Stimulated activated CD4-positive, alpha-beta T cell treated with anti-CD3 and anti-CD28 coated beads, Interleukin-12 subunit alpha, Interleukin-12 subunit beta, amount 100 ng/mL, for 24 hours (primary cell): ENCODE results near the gene MYBPH.

ENCODE experiments used
- DNase-seq, 2 experiments: peaks; one replicate each; pipeline ENCODE4 v3.0.0-alpha.2; 2020; ENCODE audit warnings: low read depth in 2 of 2

The MYBPH gene

GRCh38 chr1:203175237-203175826 is at the start of gene MYBPH:
TSS of gene MYBPH (minus strand) at chr1:203175826. CDS start at chr1:203175755, 71 bp downstream.
- DNase-seq = no peak

- no peak for DNase-seq
These were observed 49.4 kb upstream of the MYBPH start for GRCh38 chr1:203225071-203225470.

GRCh38 chr1:203223012-203223775 is 47.6 kb upstream of the MYBPH start:
- DNase-seq = no peak

GRCh38 chr1:203219934-203220333 is 44.3 kb upstream of the MYBPH start:
- no peak for DNase-seq

- DNase-seq = no peak
These were observed 43.5 kb upstream of the MYBPH start for GRCh38 chr1:203219171-203219570.

GRCh38 chr1:203217668-203218067 is 42.0 kb upstream of the MYBPH start:
- DNase-seq = no peak

GRCh38 chr1:203217139-203217655 is 41.6 kb upstream of the MYBPH start:
- no peak for DNase-seq

- peak; percentile 13 to 43 for DNase-seq
These were observed 40.9 kb upstream of the MYBPH start for GRCh38 chr1:203216274-203217138.

GRCh38 chr1:203215573-203215972 is 39.9 kb upstream of the MYBPH start:
- no peak for DNase-seq

- DNase-seq = no peak
These were observed 39.2 kb upstream of the MYBPH start for GRCh38 chr1:203214871-203215270.

- DNase-seq = no peak
These were observed 37.5 kb upstream of the MYBPH start for GRCh38 chr1:203213126-203213525.

GRCh38 chr1:203211812-203212211 is 36.2 kb upstream of the MYBPH start:
- DNase-seq = no peak

GRCh38 chr1:203210988-203211387 is 35.4 kb upstream of the MYBPH start:
- no peak for DNase-seq

GRCh38 chr1:203210350-203210749 is 34.7 kb upstream of the MYBPH start:
- no peak for DNase-seq

GRCh38 chr1:203208181-203208580 is 32.6 kb upstream of the MYBPH start:
- DNase-seq = no peak

GRCh38 chr1:203207751-203208150 is 32.1 kb upstream of the MYBPH start:
- no peak for DNase-seq

- no peak for DNase-seq
These were observed 30.6 kb upstream of the MYBPH start for GRCh38 chr1:203206129-203206687.

GRCh38 chr1:203204756-203205155 is 29.1 kb upstream of the MYBPH start:
- DNase-seq = no peak

GRCh38 chr1:203202431-203203245 is 27.0 kb upstream of the MYBPH start:
- DNase-seq = no peak

GRCh38 chr1:203201516-203202205 is 26.0 kb upstream of the MYBPH start:
- DNase-seq = no peak
